ENCODE results near the gene KLF16. TPM values are rescaled to one million over a fixed set of nuclear protein-coding genes. Genes with fewer than 3 reads are reported as not detected.
"Not testable (repeated sequence)": the region's sequence is repeated elsewhere in the genome, so short reads cannot be mapped to it uniquely, and the experiment has no call there.

Gene KLF16
- total and polyA plus RNA-seq, 2 donors from 2014 or later, result 10.4 to 22.2 TPM

DNA sequence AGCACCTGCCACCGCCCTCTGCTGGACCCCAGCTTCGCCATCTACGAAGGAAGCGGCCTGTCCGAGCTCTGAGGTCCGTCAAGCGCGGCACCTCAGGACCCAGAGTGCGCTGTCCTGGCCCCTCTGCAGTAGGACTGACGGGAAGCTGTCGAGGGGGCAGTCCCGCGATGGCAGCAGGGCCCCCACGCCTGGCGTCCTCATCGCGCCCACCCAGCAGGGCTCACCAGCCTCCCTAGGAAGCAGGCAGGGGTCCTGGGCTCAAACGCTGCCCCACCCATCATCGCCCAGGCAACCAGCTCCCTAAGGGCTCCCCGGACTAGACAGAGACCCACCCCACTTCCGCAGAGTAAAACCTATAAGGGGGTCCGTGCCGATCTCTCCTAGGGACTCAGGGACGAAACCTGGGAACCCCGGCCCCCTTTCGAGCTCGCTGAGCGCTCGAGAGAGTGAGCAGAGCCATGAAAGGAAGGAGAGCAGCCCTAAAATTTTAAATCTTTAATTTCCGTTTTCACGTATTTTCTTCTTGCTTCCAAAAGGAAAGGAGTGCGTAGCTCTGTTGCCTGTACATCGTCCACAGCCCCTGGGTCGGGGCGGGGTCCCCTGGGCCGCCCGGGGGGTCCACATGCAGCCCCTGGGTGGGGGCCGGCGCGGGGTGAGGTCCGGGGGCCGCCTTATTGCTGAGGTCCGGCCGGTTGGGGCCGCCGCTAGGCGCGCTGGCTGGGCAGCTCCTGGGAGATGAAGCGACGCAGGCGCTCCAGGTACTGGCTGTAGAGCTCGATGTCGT is 13.3 kb upstream of the KLF16 start:
- peaks cover 0 to 29% (median 13%) of the 10 kb centered on the region in 3 donors for H3K4me1 ChIP-seq (ENCODE audit: control insufficient read depth in 2 of 3, insufficient read depth in 2 of 3, low read depth in 1 of 3, low read length in 3 of 3)
- H3K9me3 ChIP-seq (ENCODE audit: control insufficient read depth in 2 of 3, insufficient read depth in 1 of 3, low read length in 3 of 3); FAIRE-seq; H3K27me3 ChIP-seq (ENCODE audit: control insufficient read depth, insufficient read depth, low read length); H3K36me3 ChIP-seq (ENCODE audit: control insufficient read depth in 2 of 3, insufficient read depth in 3 of 3, low read length in 3 of 3); intact Hi-C loops (cut with DNase I): not testable (repeated sequence)
- H3K27ac ChIP-seq (ENCODE audit: low read depth in 2 of 2, low read length in 2 of 2), result peak overlapping the region; percentile 87 to 89
- peak overlapping the region in 2 of 3 donors; percentile 52 to 66 for H3K9ac ChIP-seq (ENCODE audit: low read length in 3 of 3)
- peak in 1 of 5 donors; percentile 85 for DNase-seq
- peak overlapping the region in 2 of 3 donors; percentile 52 to 81 for H3K4me3 ChIP-seq (ENCODE audit: low read length in 3 of 3)

DNA sequence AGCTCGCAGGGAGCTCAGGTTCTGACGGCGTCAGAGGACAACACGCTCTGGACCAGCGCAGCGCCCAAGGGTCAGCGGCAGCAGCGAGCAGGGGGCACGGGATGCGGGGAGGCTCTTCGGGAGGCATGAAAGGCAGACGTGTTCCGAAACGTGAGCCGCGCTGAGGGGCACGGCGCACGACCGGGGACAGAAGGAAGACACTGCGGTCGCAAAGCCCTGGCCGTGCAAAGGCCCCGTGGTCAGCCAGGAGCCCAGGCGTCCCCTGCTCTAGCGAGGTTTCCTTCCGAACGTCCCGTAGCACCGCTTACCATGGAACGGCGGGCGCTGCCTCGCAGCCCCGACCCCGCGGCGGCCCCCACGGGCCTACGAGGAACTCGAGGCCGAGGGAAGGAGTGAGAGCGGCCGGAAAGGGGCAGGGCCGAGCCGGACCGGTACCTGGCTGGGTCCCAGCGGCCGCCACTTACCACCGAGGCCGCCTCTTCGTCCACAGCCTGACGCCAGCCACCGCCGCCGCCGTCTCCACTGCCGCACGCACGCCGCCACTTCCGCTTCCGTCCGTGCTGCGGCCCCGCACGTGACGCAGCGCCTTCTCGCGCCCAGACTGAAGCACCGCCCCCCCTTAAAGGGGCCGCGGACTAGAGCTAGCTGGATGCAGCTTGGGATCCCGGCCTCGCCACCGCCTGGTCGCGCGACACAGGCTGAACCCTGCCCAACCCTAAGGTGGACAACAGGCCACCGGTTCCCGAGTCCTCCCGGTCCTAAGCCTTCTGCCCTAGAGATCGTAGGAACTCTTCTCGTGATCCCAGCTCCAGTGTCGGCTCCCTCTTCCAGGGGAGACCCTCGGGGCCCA is 12.5 kb upstream of the KLF16 start:
- FAIRE-seq, result no peak
- H3K4me1 ChIP-seq (ENCODE audit: control insufficient read depth in 2 of 3, insufficient read depth in 2 of 3, low read depth in 1 of 3, low read length in 3 of 3), result peaks cover 0 to 32% (median 13%) of the 10 kb centered on the region in 3 donors
- TF ChIP-seq, protein P1, sequence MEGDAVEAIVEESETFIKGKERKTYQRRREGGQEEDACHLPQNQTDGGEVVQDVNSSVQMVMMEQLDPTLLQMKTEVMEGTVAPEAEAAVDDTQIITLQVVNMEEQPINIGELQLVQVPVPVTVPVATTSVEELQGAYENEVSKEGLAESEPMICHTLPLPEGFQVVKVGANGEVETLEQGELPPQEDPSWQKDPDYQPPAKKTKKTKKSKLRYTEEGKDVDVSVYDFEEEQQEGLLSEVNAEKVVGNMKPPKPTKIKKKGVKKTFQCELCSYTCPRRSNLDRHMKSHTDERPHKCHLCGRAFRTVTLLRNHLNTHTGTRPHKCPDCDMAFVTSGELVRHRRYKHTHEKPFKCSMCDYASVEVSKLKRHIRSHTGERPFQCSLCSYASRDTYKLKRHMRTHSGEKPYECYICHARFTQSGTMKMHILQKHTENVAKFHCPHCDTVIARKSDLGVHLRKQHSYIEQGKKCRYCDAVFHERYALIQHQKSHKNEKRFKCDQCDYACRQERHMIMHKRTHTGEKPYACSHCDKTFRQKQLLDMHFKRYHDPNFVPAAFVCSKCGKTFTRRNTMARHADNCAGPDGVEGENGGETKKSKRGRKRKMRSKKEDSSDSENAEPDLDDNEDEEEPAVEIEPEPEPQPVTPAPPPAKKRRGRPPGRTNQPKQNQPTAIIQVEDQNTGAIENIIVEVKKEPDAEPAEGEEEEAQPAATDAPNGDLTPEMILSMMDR (IDR thresholded peaks at IDR 0.05; ENCODE audit: borderline replicate concordance, extremely low read depth, insufficient read depth), result no peak

DNA sequence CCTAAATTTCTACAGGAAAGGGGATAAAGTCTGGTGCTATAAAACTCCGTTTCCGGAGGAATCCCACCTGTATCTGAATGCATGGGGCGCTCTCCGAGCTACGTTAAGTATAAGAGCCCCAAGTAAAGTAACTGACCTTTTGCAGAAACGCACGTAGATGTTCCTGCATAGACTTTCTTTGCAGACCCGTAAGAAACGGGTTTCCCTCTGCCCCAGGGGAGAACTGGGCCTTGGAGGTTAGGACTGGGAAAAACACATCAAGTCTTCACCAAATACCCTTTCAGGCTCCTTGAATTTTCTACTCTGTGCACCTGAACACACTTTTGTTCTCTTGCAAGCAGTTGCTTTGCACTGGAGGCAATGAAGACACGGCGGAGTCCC is 11.9 kb upstream of the KLF16 start:
- FAIRE-seq, result not testable (repeated sequence)

More for the DNA sequence above, 12.5 kb upstream of the KLF16 start:
- Histone ChIP-seq H3K27me3 (ENCODE audit: control insufficient read depth, insufficient read depth, low read length) (no peaks in the 10 kb centered on the region), H3K36me3 (ENCODE audit: control insufficient read depth in 2 of 3, insufficient read depth in 3 of 3, low read length in 3 of 3) (no peaks in the 10 kb centered on the region), H3K4me3 (ENCODE audit: low read length in 3 of 3) (peak overlapping the region; percentile 72 to 91 (median 81)), H3K9ac (ENCODE audit: low read length in 3 of 3) (peak overlapping the region; percentile 66 to 87 (median 71)), H3K27ac (ENCODE audit: low read depth in 2 of 2, low read length in 2 of 2) (peak overlapping the region; percentile 87 to 89), H3K9me3 (ENCODE audit: control insufficient read depth in 2 of 3, insufficient read depth in 1 of 3, low read length in 3 of 3) (no peaks in the 10 kb centered on the region)
- intact Hi-C loops (cut with DNase I), result no loop called here
- peak; percentile 91 to 97 (median 95) for DNase-seq

DNA sequence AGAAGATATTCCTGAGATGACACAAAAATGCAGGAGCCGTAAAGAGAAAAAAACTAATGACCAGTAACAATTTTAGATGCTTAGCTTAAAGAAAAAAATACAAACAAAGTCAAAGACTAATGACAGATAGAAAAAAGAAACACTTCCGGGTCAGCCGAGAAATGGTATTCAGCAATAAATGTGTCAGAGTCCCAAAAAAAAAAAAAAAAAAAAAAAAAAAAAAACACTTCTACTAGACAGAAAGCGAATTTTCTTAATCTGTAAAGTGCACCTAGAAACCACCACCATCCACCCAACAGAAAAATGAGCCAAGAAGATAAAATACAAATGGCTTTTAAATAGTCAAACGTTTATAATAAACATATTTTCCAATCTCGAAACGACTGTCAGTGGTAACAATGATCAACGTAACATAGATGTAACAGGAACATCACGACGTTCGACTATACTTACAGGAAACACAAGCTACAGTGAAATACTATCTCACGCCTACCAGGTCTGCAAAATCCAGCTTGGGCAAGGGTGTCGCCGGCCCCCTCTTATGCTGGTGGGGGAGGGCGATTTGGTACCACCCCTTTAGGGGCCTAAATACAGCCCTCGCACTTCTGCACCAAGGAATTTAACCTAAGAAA is 11.3 kb upstream of the KLF16 start:
- Histone ChIP-seq H3K27me3 (ENCODE audit: control insufficient read depth, insufficient read depth, low read length) (no peaks in the 10 kb centered on the region), H3K36me3 (ENCODE audit: control insufficient read depth in 2 of 3, insufficient read depth in 3 of 3, low read length in 3 of 3) (no peaks in the 10 kb centered on the region), H3K9me3 (ENCODE audit: control insufficient read depth in 2 of 3, insufficient read depth in 1 of 3, low read length in 3 of 3) (no peaks in the 10 kb centered on the region), H3K27ac (ENCODE audit: low read depth in 2 of 2, low read length in 2 of 2) (peak overlapping the region in 1 of 2 donors; percentile 53), H3K4me3 (ENCODE audit: low read length in 3 of 3) (peak overlapping the region; percentile 72 to 91 (median 81)), H3K4me1 (ENCODE audit: control insufficient read depth in 2 of 3, insufficient read depth in 2 of 3, low read depth in 1 of 3, low read length in 3 of 3) (peaks cover 0 to 28% (median 13%) of the 10 kb centered on the region in 3 donors), H3K9ac (ENCODE audit: low read length in 3 of 3) (peak overlapping the region in 1 of 3 donors; percentile 87)
- intact Hi-C loops (cut with DNase I), result no loop called here
- DNase-seq (peak in 2 of 5 donors; percentile 36 to 46), FAIRE-seq (no peak)
- TF ChIP-seq, protein P1 (IDR thresholded peaks at IDR 0.05; ENCODE audit: borderline replicate concordance, extremely low read depth, insufficient read depth), result no peak

More for the DNA sequence above, 11.9 kb upstream of the KLF16 start:
- DNase-seq; intact Hi-C loops (cut with DNase I); H3K36me3 ChIP-seq (ENCODE audit: control insufficient read depth in 2 of 3, insufficient read depth in 3 of 3, low read length in 3 of 3); H3K9me3 ChIP-seq (ENCODE audit: control insufficient read depth in 2 of 3, insufficient read depth in 1 of 3, low read length in 3 of 3); H3K27me3 ChIP-seq (ENCODE audit: control insufficient read depth, insufficient read depth, low read length): not testable (repeated sequence)
- H3K4me1 ChIP-seq (ENCODE audit: control insufficient read depth in 2 of 3, insufficient read depth in 2 of 3, low read depth in 1 of 3, low read length in 3 of 3), result peaks cover 0 to 29% (median 13%) of the 10 kb centered on the region in 3 donors
- peak overlapping the region; percentile 66 to 87 (median 71) for H3K9ac ChIP-seq (ENCODE audit: low read length in 3 of 3)
- H3K4me3 ChIP-seq (ENCODE audit: low read length in 3 of 3), result peak overlapping the region; percentile 72 to 91 (median 81)
- peak overlapping the region; percentile 87 to 89 for H3K27ac ChIP-seq (ENCODE audit: low read depth in 2 of 2, low read length in 2 of 2)

Data from kidney (tissue), 14 donors.